HG03378 (cell line): ENCODE data around the gene PCYT1A.
"Not testable (repeated sequence)": the region's sequence is repeated elsewhere in the genome, so short reads cannot be mapped to it uniquely, and the experiment has no call there.

Source experiments
- ATAC-seq: cut with Tn5 transposase; IDR thresholded peaks from one replicate; pipeline ENCODE4 v1.9.1; 2021; ENCODE audit warnings: mild to moderate bottlenecking, moderate library complexity; ENCODE audit not compliant: unreplicated experiment

Gene PCYT1A

GRCh38 chr3:196194542-196194915 is 93.0 kb downstream of the PCYT1A start:
- no peak for ATAC-seq

DNA sequence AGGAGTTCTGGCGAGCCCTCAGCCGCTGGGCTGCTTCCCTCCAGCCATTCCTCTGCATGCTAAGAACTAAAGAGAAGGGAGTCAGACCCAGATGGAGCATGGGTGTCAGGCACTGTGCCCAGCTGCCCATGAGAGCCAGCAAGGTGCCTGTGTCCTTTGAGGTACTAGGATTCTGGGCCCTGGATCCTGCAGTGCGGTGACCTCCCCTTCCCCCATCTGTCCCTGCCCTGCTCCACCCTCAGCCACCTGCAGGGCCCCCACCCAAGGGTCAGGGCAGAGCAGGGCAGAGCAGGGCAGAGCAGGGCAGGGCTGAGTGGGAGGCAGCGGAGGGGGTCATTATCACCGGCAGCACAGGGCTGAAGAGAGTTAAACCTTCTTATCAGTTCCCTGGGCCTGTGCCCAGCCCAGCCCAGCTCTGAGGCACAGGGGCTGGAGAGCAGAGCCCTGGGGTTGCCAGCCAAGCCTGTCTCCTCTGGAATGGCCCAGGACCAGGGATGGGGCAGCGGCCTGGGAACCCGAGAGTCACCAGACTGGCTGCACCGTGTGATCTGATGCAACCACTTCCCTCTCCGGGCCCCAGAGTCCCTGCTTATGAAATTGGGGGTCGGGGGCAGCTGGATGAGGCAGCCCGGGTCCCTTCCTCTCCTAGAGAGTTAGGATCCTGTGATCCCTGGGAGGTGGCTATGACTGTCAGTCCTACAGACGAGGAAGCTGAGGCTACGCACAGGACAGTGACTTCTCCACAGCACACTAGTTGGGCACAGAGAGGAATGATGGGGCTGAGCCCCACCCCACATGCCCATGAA is 93.6 kb downstream of the PCYT1A start:
- ATAC-seq = no peak

GRCh38 chr3:196193133-196193735 is 94.3 kb downstream of the PCYT1A start:
- ATAC-seq = no peak

DNA sequence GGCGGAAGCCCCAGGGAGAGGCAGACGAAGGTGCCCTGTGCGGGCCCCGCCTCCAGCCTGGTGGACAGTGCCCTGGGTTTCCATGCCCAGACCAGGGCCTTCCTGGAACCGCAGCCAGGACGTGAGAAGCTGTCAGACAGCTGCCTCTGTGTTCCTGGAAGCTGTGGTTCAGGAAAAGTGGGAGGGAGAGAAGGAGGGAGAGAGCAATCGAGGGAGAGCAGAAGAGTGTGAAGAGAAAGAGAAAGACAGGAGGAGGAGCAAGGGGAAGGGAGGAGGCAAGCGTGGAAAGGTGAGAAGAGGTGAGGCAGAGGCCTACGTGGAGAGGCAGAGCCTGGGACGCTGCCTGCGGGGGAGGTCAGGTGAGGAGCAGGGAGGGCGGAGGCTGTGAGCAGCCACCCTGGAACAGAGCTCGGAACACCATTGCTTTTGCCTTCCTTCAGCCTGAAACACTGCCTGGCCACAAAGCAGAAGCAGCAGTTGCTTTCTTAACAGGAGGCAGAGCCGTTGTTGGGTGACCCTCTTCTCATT is 94.9 kb downstream of the PCYT1A start:
- no peak for ATAC-seq

- no peak for ATAC-seq
Observed at GRCh38 chr3:196192036-196192523, 95.4 kb downstream of the PCYT1A start.

- ATAC-seq = no peak
Observed at GRCh38 chr3:196189566-196190347, 97.8 kb downstream of the PCYT1A start.

GRCh38 chr3:196186651-196187573 is 100.6 kb downstream of the PCYT1A start:
- peak; percentile 49 for ATAC-seq

- no peak for ATAC-seq
Observed at GRCh38 chr3:196184881-196185280, 102.6 kb downstream of the PCYT1A start.

- not testable (repeated sequence) for ATAC-seq
Observed at GRCh38 chr3:196184169-196184432, 103.4 kb downstream of the PCYT1A start.

DNA sequence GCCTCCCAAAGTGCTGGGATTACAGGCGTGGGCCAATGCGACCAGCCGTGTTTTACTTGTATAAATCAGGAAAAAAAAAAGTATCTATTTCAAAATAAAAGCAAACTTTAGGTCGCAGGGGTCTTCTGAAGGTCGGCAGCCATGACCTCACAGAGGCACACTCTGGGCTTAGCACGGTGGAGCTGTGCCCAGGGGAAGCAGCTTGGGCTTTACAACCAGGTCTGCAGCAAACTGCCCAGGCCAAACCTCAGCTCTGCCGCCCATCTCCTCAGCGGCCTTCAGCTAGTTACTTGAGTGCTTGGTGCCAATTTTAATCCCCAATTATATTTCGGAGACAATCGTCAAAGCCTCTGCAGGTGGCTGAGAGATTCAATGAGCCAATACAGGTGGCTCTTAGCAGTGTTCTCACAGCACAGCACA is 106.4 kb downstream of the PCYT1A start:
- ATAC-seq = no peak

DNA sequence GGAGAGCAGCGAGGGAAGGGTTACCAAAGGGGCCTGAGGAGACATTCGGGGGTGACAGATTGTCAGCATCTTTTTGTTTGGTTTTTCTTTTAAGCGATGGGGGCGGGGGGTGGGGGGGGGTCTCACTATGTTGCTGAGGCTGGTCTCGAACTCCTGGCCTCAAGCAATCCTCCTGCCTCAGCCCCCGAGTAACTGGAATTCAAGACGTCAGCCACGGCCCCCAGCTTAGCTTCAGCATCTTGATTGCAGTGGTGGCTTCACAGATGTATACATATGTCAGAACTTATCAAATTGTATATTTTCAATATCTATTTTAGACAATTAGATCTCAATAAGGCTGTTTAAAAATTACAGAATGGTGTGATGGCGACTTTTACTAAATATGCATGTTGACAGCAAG is 107.2 kb downstream of the PCYT1A start:
- ATAC-seq = no peak
